Trophoblast cell (in vitro differentiated cells and primary cell): Measurements from ENCODE around the gene SCRG1.

Source experiments
- DNase-seq, 2 donors: peaks; one replicate each; pipeline ENCODE4 v3.0.0-alpha.2; 2016
- H2AFZ ChIP-seq: 2 replicates; pipeline ENCODE4 v1.6.1; 2013; ENCODE audit warnings: low read length, moderate library complexity, mild to moderate bottlenecking; ENCODE audit not compliant: insufficient read depth, poor library complexity
- H2AK5ac ChIP-seq: 2 replicates; pipeline ENCODE4 v1.6.1; 2013; ENCODE audit warnings: mild to moderate bottlenecking, low read length
- H2BK120ac ChIP-seq: 2 replicates; pipeline ENCODE4 v1.6.1; 2013; ENCODE audit warnings: low read length, mild to moderate bottlenecking, moderate library complexity; ENCODE audit not compliant: insufficient read depth, poor library complexity
- H2BK12ac ChIP-seq: 2 replicates; pipeline ENCODE4 v1.6.1; 2013; ENCODE audit warnings: mild to moderate bottlenecking, low read length, moderate library complexity
- H2BK5ac ChIP-seq: 2 replicates; pipeline ENCODE4 v1.6.1; 2013; ENCODE audit warnings: low read length, low read depth, moderate library complexity, mild to moderate bottlenecking; ENCODE audit not compliant: poor library complexity
- H3K14ac ChIP-seq: 2 replicates; pipeline ENCODE4 v1.6.1; 2013; ENCODE audit warnings: mild to moderate bottlenecking, low read length
- H3K18ac ChIP-seq: 2 replicates; pipeline ENCODE4 v1.6.1; 2013; ENCODE audit warnings: mild to moderate bottlenecking, low read length
- H3K23ac ChIP-seq: 2 replicates; pipeline ENCODE4 v1.6.1; 2013; ENCODE audit warnings: low read length
- H3K27ac ChIP-seq: 2 replicates; pipeline ENCODE4 v1.5.1; 2013; ENCODE audit warnings: low read depth, mild to moderate bottlenecking, inconsistent platforms, low read length, moderate library complexity
- H3K27me3 ChIP-seq: 2 replicates; pipeline ENCODE4 v1.6.1; 2013; ENCODE audit warnings: inconsistent platforms, mild to moderate bottlenecking, low read length, moderate library complexity; ENCODE audit not compliant: insufficient read depth
- H3K36me3 ChIP-seq, 2 experiments: 1 replicate in 1 of 2; 2 replicates in 1 of 2; pipeline ENCODE4 v1.6.1; 2013; ENCODE audit warnings: low read length in 2 of 2, mild to moderate bottlenecking in 2 of 2, moderate library complexity in 1 of 2; ENCODE audit not compliant: insufficient read depth in 2 of 2, control insufficient read depth in 1 of 2
- H3K4ac ChIP-seq: 2 replicates; pipeline ENCODE4 v1.6.1; 2013; ENCODE audit warnings: low read depth, mild to moderate bottlenecking, low read length, moderate library complexity
- H3K4me1 ChIP-seq, 2 experiments: 1 replicate in 1 of 2; 2 replicates in 1 of 2; pipeline ENCODE4 v1.6.1; 2013; ENCODE audit warnings: low read length in 2 of 2, mild to moderate bottlenecking in 2 of 2, moderate library complexity in 1 of 2; ENCODE audit not compliant: insufficient read depth in 2 of 2, control insufficient read depth in 1 of 2
- H3K4me2 ChIP-seq: 2 replicates; pipeline ENCODE4 v1.6.1; 2013; ENCODE audit warnings: inconsistent platforms, mild to moderate bottlenecking, low read length, moderate library complexity
- H3K4me3 ChIP-seq: 2 replicates; pipeline ENCODE4 v1.5.1; 2013; ENCODE audit warnings: mild to moderate bottlenecking, low read depth, low read length, inconsistent platforms
- H3K79me1 ChIP-seq: one replicate; pipeline ENCODE4 v1.6.1; 2013; ENCODE audit warnings: low read length
- H3K79me2 ChIP-seq: 2 replicates; pipeline ENCODE4 v1.6.1; 2013; ENCODE audit warnings: low read length, mild to moderate bottlenecking; ENCODE audit not compliant: control insufficient read depth, insufficient read depth, poor library complexity
- H3K9ac ChIP-seq: 2 replicates; pipeline ENCODE4 v1.6.1; 2013; ENCODE audit warnings: mild to moderate bottlenecking, low read length
- H3K9me3 ChIP-seq: 2 replicates; pipeline ENCODE4 v1.6.1; 2013; ENCODE audit warnings: low read depth, mild to moderate bottlenecking, control low read depth, inconsistent platforms, low read length; ENCODE audit not compliant: insufficient read depth
- H4K12ac ChIP-seq: 2 replicates; pipeline ENCODE4 v1.6.1; 2013; ENCODE audit warnings: low read depth, mild to moderate bottlenecking, low read length, moderate library complexity
- H4K8ac ChIP-seq: 2 replicates; pipeline ENCODE4 v1.6.1; 2013; ENCODE audit warnings: low read depth, mild to moderate bottlenecking, low read length, moderate library complexity
- H4K91ac ChIP-seq: one replicate; pipeline ENCODE4 v1.6.1; 2013; ENCODE audit warnings: low read depth, mild to moderate bottlenecking, low read length, moderate library complexity
- WGBS: extraction: QIAGEN DNeasy Blood & Tissue Kit; methylation state at CpG from one replicate; pipeline ENCODE4 v1.1.7; 2013; ENCODE audit warnings: missing lambda C conversion rate; ENCODE audit not compliant: insufficient read length, insufficient coverage; ENCODE audit errors: extremely low coverage; 5-methylcytosine and 5-hydroxymethylcytosine counted together

SCRG1 gene

GRCh38 chr4:173442223-173442932 is 43.5 kb upstream of the SCRG1 start:
- H3K36me3 ChIP-seq = no peaks in the 10 kb centered on the region
- H3K4me1 ChIP-seq = no peaks in the 10 kb centered on the region
- no peak overlapping the region for H3K4me2 ChIP-seq
- H3K9me3 ChIP-seq = no peaks in the 10 kb centered on the region
- WGBS = no CpG with 5 or more reads among the region's 10 CpGs
- no peak overlapping the region for H3K14ac ChIP-seq
- H2AK5ac ChIP-seq = no peak overlapping the region
- H2BK5ac ChIP-seq = no peak overlapping the region
- no peak overlapping the region for H2AFZ ChIP-seq
- H4K91ac ChIP-seq = no peak overlapping the region
- H3K18ac ChIP-seq = no peak overlapping the region
- no peak for DNase-seq
- no peak overlapping the region for H4K8ac ChIP-seq
- H3K9ac ChIP-seq = no peak overlapping the region
- no peak overlapping the region for H3K27ac ChIP-seq
- H2BK120ac ChIP-seq = no peak overlapping the region
- H3K79me1 ChIP-seq = no peaks in the 10 kb centered on the region
- H3K4ac ChIP-seq = no peak overlapping the region
- no peaks in the 10 kb centered on the region for H3K27me3 ChIP-seq
- no peak overlapping the region for H3K23ac ChIP-seq
- H2BK12ac ChIP-seq = no peak overlapping the region
- H3K4me3 ChIP-seq = no peak overlapping the region
- H3K79me2 ChIP-seq = no peaks in the 10 kb centered on the region
- no peak overlapping the region for H4K12ac ChIP-seq

GRCh38 chr4:173440888-173441287 is 42.0 kb upstream of the SCRG1 start:
- DNase-seq = no peak
- Histone ChIP-seq H2BK12ac (no peak overlapping the region), H2BK5ac (no peak overlapping the region), H4K91ac (no peak overlapping the region), H4K8ac (no peak overlapping the region), H3K36me3 (no peaks in the 10 kb centered on the region), H3K4me1 (no peaks in the 10 kb centered on the region), H3K27me3 (no peaks in the 10 kb centered on the region), H3K4me3 (no peak overlapping the region), H2AFZ (no peak overlapping the region), H3K9me3 (no peaks in the 10 kb centered on the region), H3K23ac (no peak overlapping the region), H3K18ac (no peak overlapping the region), H3K79me2 (no peaks in the 10 kb centered on the region), H3K14ac (no peak overlapping the region), H2AK5ac (no peak overlapping the region), H3K4me2 (no peak overlapping the region), H3K79me1 (no peaks in the 10 kb centered on the region), H3K9ac (no peak overlapping the region), H3K27ac (no peak overlapping the region), H4K12ac (no peak overlapping the region), H2BK120ac (no peak overlapping the region), H3K4ac (no peak overlapping the region)
- WGBS = no CpG with 5 or more reads among the region's 3 CpGs

- Histone ChIP-seq H4K91ac (no peak overlapping the region), H4K8ac (no peak overlapping the region), H2BK5ac (no peak overlapping the region), H3K79me2 (no peaks in the 10 kb centered on the region), H3K18ac (no peak overlapping the region), H2BK12ac (no peak overlapping the region), H3K14ac (no peak overlapping the region), H3K23ac (no peak overlapping the region), H2BK120ac (no peak overlapping the region), H3K27me3 (no peaks in the 10 kb centered on the region), H3K36me3 (no peaks in the 10 kb centered on the region), H3K9me3 (no peaks in the 10 kb centered on the region), H3K27ac (no peak overlapping the region), H3K4me3 (no peak overlapping the region), H3K4me2 (no peak overlapping the region), H3K9ac (no peak overlapping the region), H3K4ac (no peak overlapping the region), H4K12ac (no peak overlapping the region), H3K79me1 (no peaks in the 10 kb centered on the region), H3K4me1 (no peaks in the 10 kb centered on the region), H2AFZ (no peak overlapping the region), H2AK5ac (no peak overlapping the region)
- WGBS = no CpG with 5 or more reads among the region's 6 CpGs
- no peak for DNase-seq
Observed at GRCh38 chr4:173436771-173437265, 37.9 kb upstream of the SCRG1 start.

- no peak overlapping the region for H3K4ac ChIP-seq
- no CpG with 5 or more reads among the region's 5 CpGs for WGBS
- H3K4me2 ChIP-seq = no peak overlapping the region
Observed at GRCh38 chr4:173436149-173436579, 37.2 kb upstream of the SCRG1 start.

More at GRCh38 chr4:173436149-173436579, 37.2 kb upstream of the SCRG1 start:
- Histone ChIP-seq H2AFZ (no peak overlapping the region), H3K36me3 (no peaks in the 10 kb centered on the region), H3K79me1 (no peaks in the 10 kb centered on the region), H3K9me3 (no peaks in the 10 kb centered on the region), H3K9ac (no peak overlapping the region), H2BK5ac (no peak overlapping the region), H3K79me2 (no peaks in the 10 kb centered on the region), H3K18ac (no peak overlapping the region), H3K23ac (no peak overlapping the region), H3K14ac (no peak overlapping the region), H2BK120ac (no peak overlapping the region), H4K12ac (no peak overlapping the region), H3K27me3 (no peaks in the 10 kb centered on the region), H3K4me1 (no peaks in the 10 kb centered on the region), H4K8ac (no peak overlapping the region), H3K4me3 (no peak overlapping the region), H2AK5ac (no peak overlapping the region), H4K91ac (no peak overlapping the region), H3K27ac (no peak overlapping the region), H2BK12ac (no peak overlapping the region)
- DNase-seq = peak; percentile 80 to 81
